Spleen (tissue), 7 donors: ENCODE results near the gene ME3.

Experiments
- CTCF ChIP-seq, 11 experiments: fragments of 200-600 bp in 7 of 11; fragments of 450-650 bp in 4 of 11; sonication (generic) in 4 of 11; IDR thresholded peaks in 8 of 11; conservative IDR thresholded peaks in 3 of 11; 1 replicate in 7 of 11; 2 replicates in 4 of 11; pipeline versions ENCODE4 v1.4.0 to v1.8.0; 2016 to 2021; ENCODE audit warnings: antibody characterized with exemption in 11 of 11, inconsistent platforms in 4 of 11, mild to moderate bottlenecking in 1 of 11
- POLR2AphosphoS5 ChIP-seq, 3 donors: sonication (generic); formaldehyde crosslinking; IDR thresholded peaks; one replicate each; pipeline ENCODE4 v1.5.1; 2017; ENCODE audit warnings: antibody characterized with exemption in 3 of 3
- donor health status: DM: no; HTN: no; CAD: no; lungs with moderate emphysema.
- donor health status: DM: no; HTN: no; CAD: no.
- donor health status: DM: no; HTN: no; CAD: no.

- no peak for TF ChIP-seq CTCF (IDR thresholded peaks at IDR 0.05 in 8 of 11, conservative IDR thresholded peaks at IDR 0.05 in 3 of 11)
- no peak for TF ChIP-seq POLR2AphosphoS5 (IDR thresholded peaks at IDR 0.05)
Observed at GRCh38 chr11:86497836-86498235, 174.6 kb downstream of the ME3 start.
